ENCODE measurements around the gene NUDT16L1.
"Not testable (repeated sequence)": the region's sequence is repeated elsewhere in the genome, so short reads cannot be mapped to it uniquely, and the experiment has no call there.

The NUDT16L1 gene

DNA sequence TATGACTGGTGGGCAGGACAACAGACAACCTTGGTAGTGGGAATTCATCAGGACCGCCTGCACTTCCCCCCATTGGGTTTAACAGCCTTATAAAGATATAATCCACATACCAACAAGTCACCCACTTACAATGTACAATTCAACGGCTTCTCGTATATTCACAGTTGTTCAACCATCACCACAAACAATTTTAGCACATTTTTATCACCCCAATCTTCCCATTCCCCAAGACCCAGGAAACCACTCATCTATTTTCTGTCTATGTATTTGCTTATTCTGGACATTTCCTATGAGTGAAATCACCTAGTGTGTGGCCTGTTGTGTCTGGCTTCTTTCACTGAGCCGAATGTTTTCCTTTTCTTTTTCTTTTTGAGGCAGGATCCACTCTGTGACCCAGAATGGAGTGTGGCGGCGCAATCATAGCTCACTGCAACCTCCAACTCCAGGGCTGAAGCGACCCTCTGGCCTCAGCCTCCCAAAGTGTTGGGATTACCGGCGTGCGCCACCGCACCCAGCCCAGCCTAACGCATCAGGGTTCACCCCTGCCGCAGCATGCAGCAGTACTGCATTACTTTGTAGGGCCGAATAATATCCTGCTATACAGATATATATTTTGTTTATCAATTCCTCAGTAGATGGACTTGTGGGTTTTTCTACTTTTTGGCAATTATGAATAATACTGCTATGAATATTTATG, 29.9 kb downstream of the NUDT16L1 start:
- peak; percentile 27 for DNase-seq (ENCODE audit: low read depth)

DNA sequence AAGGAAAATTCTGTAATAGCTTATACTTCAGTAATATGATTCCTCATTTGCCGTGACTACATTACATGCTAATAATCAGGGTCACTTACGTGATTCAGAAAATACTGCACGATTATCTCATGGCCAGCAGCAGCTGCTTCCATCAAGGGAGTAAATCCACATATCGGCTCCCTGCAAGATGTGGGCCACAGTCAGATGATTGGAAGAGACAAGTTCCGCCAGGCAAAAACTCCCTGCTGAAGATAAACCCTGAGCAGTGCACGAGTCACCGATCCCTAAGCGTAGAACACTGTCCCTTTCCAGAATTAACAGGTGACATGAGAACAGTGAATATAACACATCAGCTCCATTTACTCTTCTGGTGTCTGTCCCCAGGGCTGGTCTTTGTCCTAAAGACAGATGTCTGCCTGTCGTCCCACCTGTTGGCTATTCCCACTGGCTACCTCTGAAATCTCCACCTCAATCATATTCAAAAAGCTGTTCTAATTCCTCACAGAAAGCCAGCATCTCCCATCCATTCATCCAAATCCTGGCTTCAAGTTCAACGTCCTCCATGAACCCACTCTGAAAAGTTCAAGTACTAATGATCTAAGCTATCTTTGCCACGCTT, 31.4 kb downstream of the NUDT16L1 start:
- DNase-seq (ENCODE audit: low read depth): no peak

GRCh38 chr16:4726616-4727015, 33.3 kb downstream of the NUDT16L1 start:
- DNase-seq (ENCODE audit: low read depth): no peak

DNA sequence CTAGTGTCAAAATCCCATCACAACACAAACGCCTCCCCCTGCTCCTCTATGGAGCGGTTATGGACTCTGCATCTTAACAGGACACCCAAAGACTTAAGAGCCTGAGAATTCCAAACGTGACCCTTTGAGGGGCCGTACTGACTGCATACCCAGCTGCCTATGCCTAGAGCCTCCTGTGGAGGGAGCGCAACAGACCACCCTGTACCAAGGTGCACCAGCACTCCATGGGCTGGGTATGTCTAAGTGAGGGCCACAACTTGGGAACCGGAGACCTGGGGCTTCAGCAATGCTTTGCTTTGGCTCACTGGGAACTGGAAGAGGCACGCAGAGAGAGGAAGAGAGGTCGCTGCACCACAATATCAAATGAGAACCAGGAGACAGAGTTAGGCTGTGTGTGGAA, 35.3 kb downstream of the NUDT16L1 start:
- DNase-seq (ENCODE audit: low read depth): no peak

DNA sequence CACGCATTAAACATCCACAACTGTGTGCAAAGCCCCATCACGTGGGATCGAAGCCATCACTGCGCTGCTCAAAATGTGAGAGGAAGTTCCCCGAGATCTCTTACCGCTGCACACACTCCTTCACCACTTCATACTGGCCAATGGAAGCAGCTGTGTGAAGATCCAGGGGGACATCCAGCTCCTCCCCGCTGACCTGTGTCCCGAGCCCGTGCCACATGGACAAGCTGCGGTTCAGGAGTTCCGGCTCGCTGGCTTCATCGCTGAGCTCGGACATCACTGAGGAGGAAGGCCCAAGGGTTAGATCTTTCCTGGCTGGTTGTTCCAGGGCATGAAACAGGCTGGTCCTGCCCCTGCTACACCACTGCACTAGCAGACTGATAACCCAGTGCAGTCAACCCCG, 36.5 kb downstream of the NUDT16L1 start:
- DNase-seq (ENCODE audit: low read depth): no peak

DNA sequence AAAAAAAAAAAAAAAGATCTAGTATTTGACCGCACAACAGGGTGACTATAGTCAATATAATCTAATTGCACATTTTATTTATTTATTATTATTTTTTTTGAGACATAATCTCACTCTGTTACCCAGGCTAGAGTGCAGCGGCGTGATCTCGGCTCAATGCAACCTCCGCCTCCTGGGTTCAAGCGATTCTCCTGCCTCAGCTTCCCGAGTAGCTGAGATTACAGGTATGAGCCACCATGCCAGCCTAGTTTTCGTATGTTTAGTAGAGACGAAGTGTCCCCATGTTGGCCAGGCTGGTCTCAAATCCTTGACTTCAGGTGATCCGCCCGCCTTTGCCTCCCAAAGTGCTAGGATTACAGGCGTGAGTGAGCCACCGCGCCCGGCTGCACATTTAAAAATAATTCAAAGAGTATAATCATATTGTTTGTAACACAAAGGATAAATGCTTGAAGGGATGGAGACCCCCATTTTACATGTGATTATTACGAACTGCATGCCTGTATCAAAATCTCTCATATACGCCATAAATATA, 39.9 kb downstream of the NUDT16L1 start:
- no peak for DNase-seq (ENCODE audit: low read depth)

GRCh38 chr16:4733747-4734062, 40.3 kb downstream of the NUDT16L1 start:
- DNase-seq (ENCODE audit: low read depth): no peak

DNA sequence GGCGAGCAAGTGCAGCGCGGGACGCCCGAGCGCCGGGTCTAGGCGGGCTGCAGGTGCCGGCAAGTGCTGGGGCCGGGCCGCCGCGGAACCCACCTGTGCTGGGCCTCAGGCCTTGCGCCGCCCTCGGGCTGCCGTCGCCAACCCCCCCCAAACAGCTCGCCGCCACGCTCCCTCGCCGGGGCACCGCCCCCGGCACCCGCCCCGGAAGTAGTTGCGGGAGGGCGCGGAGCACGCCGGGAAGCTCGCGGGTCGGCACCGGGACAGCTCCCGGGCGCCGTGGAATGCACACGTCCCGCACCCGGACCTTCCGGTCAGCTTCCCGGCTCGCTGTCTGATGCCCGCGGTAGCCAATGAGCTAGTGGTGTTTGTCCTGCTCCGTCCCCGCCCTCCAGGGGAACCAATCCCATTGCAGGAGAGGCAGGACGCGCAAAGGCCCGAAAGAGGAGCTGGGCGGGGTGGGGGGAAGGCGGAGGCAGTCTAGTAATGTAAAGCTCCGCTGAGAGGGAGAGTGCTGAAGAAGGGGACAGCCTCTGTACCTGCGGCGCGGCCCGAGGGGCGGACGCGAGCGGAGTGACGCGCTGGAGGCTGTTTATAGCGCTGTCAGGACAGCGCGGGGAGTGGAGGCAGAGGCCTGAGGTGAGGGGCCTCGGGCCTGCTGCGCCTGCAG, 40.8 kb downstream of the NUDT16L1 start, which contains the start of the genes ANKS3 and DNAAF8:
Gene ANKS3, minus strand, starts transcription at position 209 of the 667 bp plus-strand sequence. CDS start 4,122 bp downstream, outside the sequence.
Gene DNAAF8, plus strand, starts transcription at position 475 of the 667 bp plus-strand sequence. CDS start 1,978 bp downstream, outside the sequence.
- peak; percentile 88 for DNase-seq (ENCODE audit: low read depth)

- DNase-seq (ENCODE audit: low read depth): peak; percentile 9
Measured at GRCh38 chr16:4734730-4735535, 41.6 kb downstream of the NUDT16L1 start.

DNA sequence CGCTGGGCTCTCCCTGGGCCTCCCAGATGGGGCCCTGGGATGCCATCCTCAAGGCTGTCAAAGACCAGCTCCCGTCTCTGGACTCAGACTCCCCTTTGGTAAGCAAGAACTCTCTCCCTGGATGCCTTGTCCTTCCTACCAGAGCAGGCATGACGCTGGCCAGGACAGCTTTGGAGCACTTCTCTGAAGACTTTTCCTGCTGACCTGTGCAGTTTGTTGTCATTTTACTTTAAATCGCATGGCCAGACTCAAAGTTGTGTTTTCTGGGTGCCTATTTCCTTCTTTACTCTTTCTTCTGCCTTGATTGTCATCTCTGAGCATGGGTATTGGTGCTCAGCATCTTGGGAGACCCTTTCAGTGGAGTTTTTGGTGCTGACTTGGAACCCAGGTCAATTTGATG, 43.2 kb downstream of the NUDT16L1 start:
- DNase-seq (ENCODE audit: low read depth): no peak

GRCh38 chr16:4737545-4737944, 44.2 kb downstream of the NUDT16L1 start:
- DNase-seq (ENCODE audit: low read depth): no peak

- DNase-seq (ENCODE audit: low read depth): not testable (repeated sequence)
Measured at GRCh38 chr16:4738370-4738769, 45.0 kb downstream of the NUDT16L1 start.

GRCh38 chr16:4743226-4743878, 50.0 kb downstream of the NUDT16L1 start:
- DNase-seq (ENCODE audit: low read depth): no peak

DNA sequence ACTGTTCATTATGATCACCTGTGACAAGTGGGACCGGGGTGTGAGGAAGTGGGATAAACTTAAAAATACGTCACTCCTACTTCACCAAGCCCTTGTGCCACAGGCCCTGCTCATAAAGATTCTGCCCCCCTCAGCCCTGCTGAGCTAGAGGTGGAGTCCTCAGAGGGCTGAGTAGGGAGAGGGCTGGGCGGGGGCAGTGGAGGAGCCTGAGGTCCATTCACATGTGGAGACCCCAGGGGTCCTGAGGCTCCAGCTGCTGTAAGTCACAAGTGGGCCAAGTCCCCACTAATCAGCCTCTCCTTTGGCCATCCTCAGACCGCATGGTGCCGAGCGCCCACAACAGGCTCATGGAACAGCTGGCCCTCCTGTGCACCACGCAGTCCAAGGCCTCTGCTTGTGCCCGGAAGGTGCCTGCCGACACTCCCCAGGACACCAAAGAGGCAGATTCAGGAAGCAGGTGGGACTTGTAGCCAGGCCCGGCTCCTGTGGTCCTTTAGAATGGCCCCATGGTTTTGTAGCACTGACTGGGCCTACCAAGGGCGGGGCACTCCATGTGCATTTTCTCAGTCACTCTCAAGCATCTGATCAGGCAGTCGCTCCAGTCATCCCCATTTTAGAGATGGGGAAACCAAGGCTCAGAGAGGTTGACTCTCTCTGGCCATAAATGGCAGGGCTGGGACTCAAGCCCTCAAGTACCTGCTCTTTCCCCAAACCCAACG, 51.4 kb downstream of the NUDT16L1 start:
- no peak for DNase-seq (ENCODE audit: low read depth)

DNA sequence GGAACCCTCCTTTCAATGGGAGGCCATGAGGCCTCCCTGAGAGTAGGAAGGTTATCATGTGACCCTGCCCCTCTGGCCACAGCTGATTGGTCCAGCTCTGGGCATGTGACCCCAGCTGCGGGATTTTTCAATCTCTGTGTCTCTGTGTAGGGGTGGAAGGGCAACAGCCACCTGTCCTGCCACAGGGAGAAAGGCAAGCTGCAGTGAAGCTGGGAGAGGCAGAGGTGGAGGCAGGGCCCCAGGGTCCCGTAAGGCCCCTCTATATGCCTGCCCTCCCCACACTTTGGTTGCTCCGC, 51.9 kb downstream of the NUDT16L1 start:
- DNase-seq (ENCODE audit: low read depth): no peak
